Stimulated activated CD4-positive, alpha-beta T cell treated with anti-CD3 and anti-CD28 coated beads, Interleukin-4, amount 100 ng/mL, for 4 hours (primary cell): Measurements from ENCODE around the gene GLP1R.

ENCODE experiments used
- DNase-seq, 2 experiments: peaks; one replicate each; pipeline ENCODE4 v3.0.0-alpha.2; 2020

Gene GLP1R

GRCh38 chr6:39048481-39049399 lies at the start of gene GLP1R:
TSS of gene GLP1R (plus strand) at chr6:39048781. CDS start at chr6:39048841, 60 bp downstream.
- no peak for DNase-seq

DNA sequence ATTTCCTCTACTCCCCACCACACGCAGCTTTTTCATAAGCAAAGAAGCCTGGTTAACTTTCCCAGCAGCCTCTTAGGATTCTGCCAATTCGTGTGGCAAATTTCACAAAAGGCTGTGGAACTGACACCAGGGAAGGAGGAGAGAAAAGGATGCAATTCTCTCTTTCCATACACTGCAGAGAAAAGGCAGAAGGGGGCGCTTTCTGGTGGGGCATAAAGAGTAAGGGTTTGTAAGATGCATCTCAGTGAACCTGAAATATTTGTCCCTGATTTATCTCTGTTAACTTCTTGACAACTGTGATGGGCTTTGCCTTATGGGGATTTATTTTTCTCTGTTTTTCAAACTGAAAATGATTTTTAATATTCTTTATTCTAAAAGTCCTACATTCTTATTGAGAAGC lies 45.5 kb upstream of the GLP1R start:
- DNase-seq: no peak

- no peak for DNase-seq
These were observed 45.1 kb upstream of the GLP1R start for GRCh38 chr6:39003492-39003891.

GRCh38 chr6:39004801-39005200 lies 43.8 kb upstream of the GLP1R start:
- DNase-seq: no peak

DNA sequence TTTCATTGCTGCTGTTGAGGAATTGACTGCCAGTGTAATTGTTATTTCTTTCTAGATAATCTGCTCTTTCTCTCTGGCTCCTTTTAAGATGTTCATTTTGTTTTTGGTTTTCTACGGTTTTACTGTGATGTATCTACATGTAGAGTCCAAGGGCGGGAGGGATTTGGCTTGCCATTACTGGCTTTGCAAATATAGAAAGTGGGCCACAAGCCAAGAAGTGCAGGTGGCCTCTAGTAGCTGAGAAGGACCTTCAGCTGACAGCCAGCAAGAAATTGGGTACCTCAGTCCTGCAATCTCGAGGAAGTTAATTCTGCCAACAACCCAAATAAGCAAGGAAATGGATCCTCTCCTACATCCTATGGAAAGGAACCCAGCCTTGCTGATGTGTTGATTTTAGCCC lies 42.8 kb upstream of the GLP1R start:
- DNase-seq: no peak

DNA sequence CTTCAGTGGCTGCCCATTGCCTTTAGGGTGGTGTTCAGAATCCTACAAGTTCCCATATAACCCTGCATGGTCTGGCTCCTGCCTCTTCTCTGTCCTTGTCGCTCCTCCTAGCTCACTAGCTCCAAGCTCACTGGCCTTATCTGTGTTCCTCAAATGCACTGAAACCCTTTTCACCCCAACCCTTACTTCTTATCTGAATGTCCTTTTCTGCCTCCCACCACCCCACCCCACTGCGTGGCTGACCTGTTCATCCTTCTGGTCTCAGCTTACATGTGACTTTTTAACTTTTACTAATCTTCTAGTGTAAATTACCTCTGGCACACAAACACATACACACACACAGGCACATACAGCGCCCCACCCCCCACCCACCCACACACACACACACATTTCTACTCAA lies 41.0 kb upstream of the GLP1R start:
- no peak for DNase-seq

DNA sequence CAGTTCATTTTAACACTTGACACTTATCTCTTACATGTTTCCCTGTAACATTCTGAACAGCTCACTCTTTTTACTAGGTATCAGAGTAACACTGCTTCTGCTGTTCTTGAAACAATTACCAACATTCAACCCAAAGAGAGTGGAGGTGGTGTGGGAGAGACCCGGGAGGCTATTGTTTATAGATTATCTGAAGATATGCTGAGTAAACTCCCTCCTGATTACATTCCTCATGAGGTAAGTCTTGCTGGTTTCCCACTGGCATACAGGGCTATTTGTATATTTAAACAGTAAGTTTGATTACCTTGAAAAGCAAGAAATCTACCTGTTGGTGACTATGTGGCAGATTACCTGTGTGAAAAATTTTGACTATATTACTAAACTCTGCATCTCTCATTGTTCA lies 39.8 kb upstream of the GLP1R start:
- no peak for DNase-seq

DNA sequence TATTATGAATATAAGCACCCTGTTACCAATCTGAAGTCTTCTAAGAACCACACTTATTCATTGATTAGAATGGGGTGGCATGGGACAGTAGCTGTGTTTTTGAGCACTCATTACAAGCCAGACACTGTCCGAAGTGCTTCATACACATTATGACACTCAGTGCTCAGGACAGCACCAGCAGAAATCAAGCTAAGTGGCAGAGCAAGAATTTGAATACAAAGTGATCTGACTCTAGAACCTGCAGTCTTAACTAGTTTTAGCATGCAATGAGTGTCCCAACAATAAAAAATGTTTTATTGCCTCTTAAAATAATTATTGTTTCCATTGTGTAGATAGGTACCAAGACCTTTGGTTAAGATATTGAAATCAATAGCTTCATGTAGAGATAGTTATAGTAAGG lies 39.1 kb upstream of the GLP1R start:
- no peak for DNase-seq

DNA sequence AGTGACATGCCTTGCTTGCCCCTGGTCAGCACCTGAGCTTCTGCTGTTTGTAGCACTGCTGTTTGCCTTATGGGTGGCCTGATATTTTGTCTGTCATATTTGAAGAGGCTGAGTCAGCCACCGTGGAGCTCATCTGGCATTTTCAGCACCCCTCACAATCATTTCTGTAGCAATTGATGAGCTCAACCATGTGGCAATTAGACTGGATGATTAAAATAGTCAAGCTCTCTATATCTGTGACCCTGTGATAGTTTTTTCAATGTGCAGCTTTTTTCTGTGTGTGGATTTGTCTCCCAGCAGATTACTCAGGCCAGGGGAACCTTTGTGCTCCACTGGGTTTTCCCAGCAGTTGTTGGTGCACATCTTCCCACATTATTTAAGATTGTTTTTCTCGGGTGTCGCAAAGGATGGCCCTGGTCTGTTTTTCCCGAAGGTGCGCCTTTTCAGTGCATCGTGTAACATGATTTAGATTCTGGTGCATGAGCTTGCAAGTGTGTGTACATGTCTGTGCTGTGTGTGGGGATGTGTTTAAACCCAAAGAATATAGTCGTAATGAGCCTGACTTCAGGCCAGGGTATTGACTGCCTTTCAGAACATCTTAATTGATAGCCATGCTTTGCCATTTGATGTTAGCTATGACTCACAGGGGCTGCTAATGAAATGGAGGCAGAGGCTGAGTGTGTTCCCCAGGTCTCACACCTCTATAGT lies 31.6 kb upstream of the GLP1R start:
- no peak for DNase-seq

- no peak for DNase-seq
These were observed 31.1 kb upstream of the GLP1R start for GRCh38 chr6:39017547-39017880.

GRCh38 chr6:39018103-39018502 lies 30.5 kb upstream of the GLP1R start:
- no peak for DNase-seq

- DNase-seq: no peak
These were observed 28.4 kb upstream of the GLP1R start for GRCh38 chr6:39020136-39020535.

GRCh38 chr6:39021041-39021440 lies 27.5 kb upstream of the GLP1R start:
- DNase-seq: no peak

DNA sequence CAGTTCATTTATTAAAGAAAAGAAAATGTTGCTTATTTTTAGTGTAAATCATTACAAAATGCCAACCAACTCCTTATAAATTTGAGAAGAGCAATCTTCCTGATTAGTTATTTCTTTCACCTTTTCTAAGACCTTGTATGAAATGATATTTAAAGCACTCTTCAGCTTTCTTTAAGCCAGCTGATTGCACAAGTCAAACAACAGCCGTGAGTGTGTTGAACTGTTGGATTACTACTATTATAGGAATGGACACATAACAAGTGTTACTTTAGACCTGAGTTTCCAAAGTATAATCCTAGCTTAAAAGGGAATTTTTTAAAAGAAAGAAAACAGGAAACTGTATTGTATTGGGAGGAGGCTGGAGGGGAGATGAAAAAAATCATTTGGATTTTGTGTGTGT lies 26.8 kb upstream of the GLP1R start:
- no peak for DNase-seq

DNA sequence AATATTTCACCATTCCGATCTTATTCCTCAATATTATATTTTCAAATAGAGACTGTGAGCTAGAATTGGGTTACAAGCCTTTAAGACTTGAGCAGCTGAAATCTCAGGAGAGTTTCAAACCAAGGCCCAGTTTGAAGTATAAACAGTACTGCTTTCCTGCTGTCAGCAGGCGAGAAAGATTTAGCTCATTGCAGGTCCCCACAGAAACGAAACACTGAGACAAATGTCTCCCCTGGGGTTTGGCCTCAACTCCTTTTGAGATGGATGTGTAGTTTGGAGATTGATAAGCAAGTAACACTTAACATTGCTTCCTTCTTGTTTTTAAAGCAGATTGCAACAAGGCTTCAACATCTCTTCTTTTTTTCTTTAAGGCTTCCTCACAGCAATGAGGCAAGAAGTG lies 22.4 kb upstream of the GLP1R start:
- no peak for DNase-seq

DNA sequence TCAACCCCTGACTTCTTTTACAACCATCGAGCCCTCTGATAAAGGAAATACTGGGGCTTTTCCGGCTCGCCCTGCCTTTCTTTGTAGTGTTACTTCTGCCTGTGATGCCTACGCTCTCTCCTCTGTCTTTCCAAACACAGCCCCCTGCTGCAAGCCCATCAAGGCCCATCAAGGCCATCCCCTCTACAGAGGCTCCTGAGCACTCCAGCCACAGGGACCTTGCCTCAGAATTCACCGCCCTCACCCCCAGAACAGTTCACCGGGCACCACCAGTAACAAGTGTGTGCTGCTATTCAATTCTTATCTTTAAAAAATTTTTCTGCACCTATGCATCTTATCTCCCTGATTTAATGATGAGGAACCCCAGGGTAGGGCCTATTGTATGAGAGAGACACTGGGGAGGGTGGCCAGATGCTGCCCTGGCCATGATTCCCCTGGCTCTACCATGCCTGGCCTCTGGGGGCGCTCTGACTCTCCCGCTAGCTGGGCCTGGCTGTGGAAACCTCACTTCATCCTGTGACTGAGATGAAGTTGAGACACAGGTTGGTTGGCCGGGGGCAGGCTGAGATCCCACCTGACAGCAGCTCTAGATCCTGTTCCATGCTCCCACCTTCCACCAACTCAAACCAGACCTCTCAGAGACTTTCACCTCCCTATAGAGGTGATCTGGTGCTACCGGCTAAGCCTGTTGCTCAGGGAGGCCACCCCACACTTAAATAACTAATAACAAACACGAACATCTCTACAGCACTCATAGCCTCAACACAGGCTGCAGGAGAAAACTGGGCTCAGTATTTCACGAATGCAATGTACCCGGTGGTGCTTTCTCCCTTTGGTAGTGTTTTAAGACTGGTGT lies 19.2 kb upstream of the GLP1R start:
- peak; percentile 19 to 45 for DNase-seq

- DNase-seq: no peak
These were observed 12.9 kb upstream of the GLP1R start for GRCh38 chr6:39035681-39036080.

GRCh38 chr6:39037082-39037508 lies 11.5 kb upstream of the GLP1R start:
- no peak for DNase-seq

GRCh38 chr6:39037707-39038106 lies 10.9 kb upstream of the GLP1R start:
- no peak for DNase-seq

DNA sequence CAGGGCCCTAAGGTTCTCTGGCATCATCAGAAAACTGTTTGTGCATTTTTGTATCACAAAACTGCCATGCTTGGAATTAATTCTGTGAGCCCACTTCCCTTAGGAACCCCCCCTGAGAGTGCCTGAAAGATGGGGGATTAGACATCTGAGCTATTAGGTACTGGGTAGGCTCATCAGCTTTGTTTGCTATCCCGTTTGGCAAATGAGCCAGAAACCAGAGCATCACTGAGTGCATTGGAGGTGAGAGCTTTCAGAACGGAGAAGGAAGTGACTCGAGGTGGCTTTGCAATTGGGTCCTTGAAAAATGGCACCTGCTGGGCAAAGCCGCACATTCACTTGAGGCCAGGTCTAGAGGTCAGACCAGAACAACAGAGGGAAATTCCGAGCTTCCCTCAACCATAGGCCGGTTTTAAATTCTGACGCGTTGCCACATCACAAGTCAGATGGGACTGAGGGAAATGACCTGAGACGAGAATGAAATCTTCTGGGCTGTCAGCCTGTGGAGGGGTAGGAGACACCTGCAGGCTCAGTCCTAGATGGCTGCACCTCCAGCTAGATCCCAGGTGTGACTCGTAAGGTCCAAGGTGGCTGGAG lies 8.4 kb upstream of the GLP1R start:
- DNase-seq: no peak

DNA sequence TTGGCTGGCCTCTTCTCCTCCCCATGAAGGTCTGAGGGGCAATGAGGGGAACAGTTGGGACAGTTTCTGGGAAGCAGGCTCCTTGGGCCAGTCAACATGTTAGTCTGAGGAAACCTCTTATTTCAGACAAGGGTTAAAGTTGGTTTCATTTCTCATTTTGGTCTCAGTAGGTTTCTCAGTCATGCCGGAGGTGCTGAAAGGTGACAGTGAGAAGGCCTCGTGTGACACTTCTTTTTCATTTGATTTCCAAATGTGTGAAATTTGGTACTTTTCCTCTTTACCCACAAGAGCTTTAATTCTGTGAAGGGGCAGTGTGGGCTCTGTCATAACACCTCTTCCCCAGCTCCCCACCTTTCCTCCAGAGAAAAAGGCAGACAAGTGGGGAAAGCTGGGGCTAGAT lies 7.5 kb upstream of the GLP1R start:
- no peak for DNase-seq

DNA sequence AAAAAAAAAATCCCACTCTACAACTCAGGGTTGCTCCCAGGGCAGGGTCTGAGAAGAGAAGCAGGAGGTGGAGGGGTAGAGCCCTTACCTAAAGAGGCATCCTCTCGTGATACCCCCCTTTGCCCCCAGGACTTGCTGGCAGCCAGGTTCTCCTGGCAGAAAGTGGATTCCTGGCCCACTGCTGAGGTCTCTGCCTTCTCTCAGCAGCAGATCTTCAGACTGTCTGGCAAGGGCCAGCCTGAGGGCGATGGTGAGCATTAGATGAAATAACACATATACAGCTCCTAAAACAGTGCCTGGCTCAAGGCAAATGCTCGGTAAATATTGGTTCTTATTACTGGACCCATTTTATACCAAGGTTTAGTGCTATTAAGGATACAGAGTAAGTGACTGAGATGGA lies 4.8 kb upstream of the GLP1R start:
- DNase-seq: no peak

DNA sequence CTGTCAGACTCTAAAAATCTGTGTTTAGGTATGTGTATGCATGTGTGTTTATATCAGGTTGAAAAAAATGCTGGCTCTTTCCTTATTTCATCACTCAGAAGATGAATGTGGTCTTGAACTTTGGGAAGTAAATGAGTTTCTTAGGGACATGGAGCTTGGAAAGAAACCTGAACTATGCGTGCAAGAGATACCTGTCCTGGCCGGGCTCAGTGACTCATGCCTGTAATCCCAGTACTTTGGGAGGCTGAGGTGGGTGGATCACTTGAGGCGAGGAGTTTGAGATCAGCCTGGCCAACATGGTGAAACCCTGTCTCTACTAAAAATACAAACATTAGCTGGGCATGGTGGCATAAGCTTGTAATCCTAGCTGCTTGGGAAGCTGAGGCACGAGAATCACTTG lies 4.4 kb upstream of the GLP1R start:
- DNase-seq: no peak
